Peyer's patch (tissue), 4 donors: ENCODE results near the gene CLASRP. TPM values are rescaled to one million over a fixed set of nuclear protein-coding genes. Genes with fewer than 3 reads are reported as not detected.

Experiments used
- DNase-seq, 3 donors: peaks; one replicate each; pipeline ENCODE4 v3.0.0-alpha.2; 2017 to 2019
- H3K27ac ChIP-seq, 4 donors: fragments of 200-600 bp; sonication (generic); one replicate each; pipeline ENCODE4 v1.5.1; 2016 to 2019
- H3K27me3 ChIP-seq, 2 donors: fragments of 200-600 bp; sonication (generic); one replicate each; pipeline ENCODE4 v1.5.1; 2019
- H3K36me3 ChIP-seq, 3 donors: fragments of 200-600 bp; sonication (generic); one replicate each; pipeline ENCODE4 v1.5.1; 2016 to 2019
- H3K4me1 ChIP-seq, 4 donors: fragments of 200-600 bp; sonication (generic); one replicate each; pipeline ENCODE4 v1.5.1; 2016 to 2019
- H3K4me3 ChIP-seq, 4 donors: fragments of 200-600 bp; sonication (generic); 1 replicate in 3 of 4; 2 replicates in 1 of 4; pipeline ENCODE4 v1.5.1; 2016 to 2019; ENCODE audit warnings: mild to moderate bottlenecking in 1 of 4
- H3K9me3 ChIP-seq, 4 donors: fragments of 200-600 bp; sonication (generic); one replicate each; pipeline ENCODE4 v1.5.1; 2016 to 2019; ENCODE audit warnings: mild to moderate bottlenecking in 1 of 4
- POLR2A ChIP-seq, 2 donors: fragments of 450-650 bp; IDR thresholded peaks; one replicate each; pipeline ENCODE4 v1.5.1; 2017; ENCODE audit warnings: antibody characterized with exemption in 2 of 2, mild to moderate bottlenecking in 2 of 2, moderate library complexity in 2 of 2
- total RNA-seq, 4 donors: library from RNA; depleted of rRNA; stranded (reverse); fragments of >200 nt; gene quantifications; one replicate each; pipeline ENCODE4 v1.1.0, GENCODE V29; 2016
- TF ChIP-seq, protein P1 (sequence below), 6 experiments: fragments of 450-650 bp in 4 of 6; fragments of 200-600 bp in 2 of 6; sonication (generic) in 1 of 6; IDR thresholded peaks; one replicate each; pipeline ENCODE4 v1.5.1; 2017 to 2019; ENCODE audit warnings: antibody characterized with exemption in 6 of 6, mild to moderate bottlenecking in 3 of 6, moderate library complexity in 1 of 6

Gene CLASRP
- total RNA-seq, 4 donors from 2014 or later: 94.2 to 310 (median 147) TPM

GRCh38 chr19:45047188-45047797 is 8.4 kb downstream of the CLASRP start:
- no peaks in the 10 kb centered on the region for H3K9me3 ChIP-seq
- H3K27me3 ChIP-seq: no peaks in the 10 kb centered on the region
- peak overlapping the region in 1 of 4 donors; percentile 69 for H3K27ac ChIP-seq
- peaks cover 0 to 47% (median 0%) of the 10 kb centered on the region in 3 donors for H3K36me3 ChIP-seq
- no peak for TF ChIP-seq POLR2A (IDR thresholded peaks at IDR 0.05)
- TF ChIP-seq, protein P1, sequence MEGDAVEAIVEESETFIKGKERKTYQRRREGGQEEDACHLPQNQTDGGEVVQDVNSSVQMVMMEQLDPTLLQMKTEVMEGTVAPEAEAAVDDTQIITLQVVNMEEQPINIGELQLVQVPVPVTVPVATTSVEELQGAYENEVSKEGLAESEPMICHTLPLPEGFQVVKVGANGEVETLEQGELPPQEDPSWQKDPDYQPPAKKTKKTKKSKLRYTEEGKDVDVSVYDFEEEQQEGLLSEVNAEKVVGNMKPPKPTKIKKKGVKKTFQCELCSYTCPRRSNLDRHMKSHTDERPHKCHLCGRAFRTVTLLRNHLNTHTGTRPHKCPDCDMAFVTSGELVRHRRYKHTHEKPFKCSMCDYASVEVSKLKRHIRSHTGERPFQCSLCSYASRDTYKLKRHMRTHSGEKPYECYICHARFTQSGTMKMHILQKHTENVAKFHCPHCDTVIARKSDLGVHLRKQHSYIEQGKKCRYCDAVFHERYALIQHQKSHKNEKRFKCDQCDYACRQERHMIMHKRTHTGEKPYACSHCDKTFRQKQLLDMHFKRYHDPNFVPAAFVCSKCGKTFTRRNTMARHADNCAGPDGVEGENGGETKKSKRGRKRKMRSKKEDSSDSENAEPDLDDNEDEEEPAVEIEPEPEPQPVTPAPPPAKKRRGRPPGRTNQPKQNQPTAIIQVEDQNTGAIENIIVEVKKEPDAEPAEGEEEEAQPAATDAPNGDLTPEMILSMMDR (IDR thresholded peaks at IDR 0.05): no peak
- no peak overlapping the region for H3K4me3 ChIP-seq
- peaks cover 0 to 42% (median 8%) of the 10 kb centered on the region in 4 donors for H3K4me1 ChIP-seq
- DNase-seq: no peak

- DNase-seq: no peak
- Histone ChIP-seq H3K9me3 (no peaks in the 10 kb centered on the region), H3K4me3 (no peak overlapping the region), H3K27me3 (no peaks in the 10 kb centered on the region), H3K27ac (peak overlapping the region in 1 of 4 donors; percentile 2), H3K36me3 (peaks cover 0 to 50% (median 0%) of the 10 kb centered on the region in 3 donors), H3K4me1 (peaks cover 0 to 40% (median 8%) of the 10 kb centered on the region in 4 donors)
- TF ChIP-seq, protein P1 (IDR thresholded peaks at IDR 0.05): no peak
Observed at GRCh38 chr19:45049073-45049736, 10.4 kb downstream of the CLASRP start.

- Histone ChIP-seq H3K27ac (peak overlapping the region in 1 of 4 donors; percentile 2), H3K4me3 (no peak overlapping the region), H3K36me3 (peaks cover 0 to 50% (median 0%) of the 10 kb centered on the region in 3 donors), H3K9me3 (no peaks in the 10 kb centered on the region), H3K4me1 (peaks cover 0 to 32% (median 8%) of the 10 kb centered on the region in 4 donors), H3K27me3 (no peaks in the 10 kb centered on the region)
- no peak for DNase-seq
- no peak for TF ChIP-seq POLR2A (IDR thresholded peaks at IDR 0.05)
- TF ChIP-seq, protein P1 (IDR thresholded peaks at IDR 0.05): no peak
Observed at GRCh38 chr19:45050036-45050435, 11.2 kb downstream of the CLASRP start.

DNA sequence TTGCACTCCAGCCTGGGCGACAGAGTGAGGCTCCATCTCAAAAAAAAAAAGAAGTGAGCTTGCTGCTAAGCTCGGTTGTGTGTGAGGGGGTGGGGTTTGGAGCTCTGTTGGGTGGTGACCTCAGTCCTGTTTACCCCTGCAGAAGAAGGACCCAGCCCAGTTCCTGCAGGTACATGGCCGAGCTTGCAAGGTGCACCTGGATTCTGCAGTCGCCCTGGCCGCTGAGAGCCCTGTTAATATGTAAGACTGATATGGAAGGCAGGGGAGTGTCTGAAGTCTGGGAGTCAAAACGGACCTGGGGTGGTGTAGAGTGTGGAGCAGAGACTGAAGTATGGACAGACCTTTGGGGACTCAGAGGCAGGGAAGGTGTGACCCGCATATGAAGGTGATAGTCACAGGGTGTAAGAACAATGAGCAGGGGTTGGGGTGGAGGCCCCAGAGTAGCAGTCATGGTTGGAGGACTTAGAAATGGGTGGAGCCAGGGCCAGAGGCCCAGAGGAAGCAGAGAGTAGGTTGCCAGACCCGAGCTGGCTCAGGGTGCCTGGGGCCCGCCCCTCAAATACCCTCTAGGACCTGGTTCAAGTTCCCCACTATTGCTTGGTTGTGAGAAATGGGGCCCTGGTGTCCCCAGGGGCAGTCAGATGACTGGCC is 13.2 kb downstream of the CLASRP start:
- Histone ChIP-seq H3K27me3 (no peaks in the 10 kb centered on the region), H3K4me3 (no peak overlapping the region), H3K27ac (peak overlapping the region; percentile 13 to 62 (median 48)), H3K4me1 (peaks cover 0 to 12% (median 2%) of the 10 kb centered on the region in 4 donors), H3K9me3 (no peaks in the 10 kb centered on the region), H3K36me3 (peaks cover 0 to 55% (median 0%) of the 10 kb centered on the region in 3 donors)
- no peak for TF ChIP-seq POLR2A (IDR thresholded peaks at IDR 0.05)
- TF ChIP-seq, protein P1 (IDR thresholded peaks at IDR 0.05): no peak
- DNase-seq: peak; percentile 59 to 79 (median 66)

DNA sequence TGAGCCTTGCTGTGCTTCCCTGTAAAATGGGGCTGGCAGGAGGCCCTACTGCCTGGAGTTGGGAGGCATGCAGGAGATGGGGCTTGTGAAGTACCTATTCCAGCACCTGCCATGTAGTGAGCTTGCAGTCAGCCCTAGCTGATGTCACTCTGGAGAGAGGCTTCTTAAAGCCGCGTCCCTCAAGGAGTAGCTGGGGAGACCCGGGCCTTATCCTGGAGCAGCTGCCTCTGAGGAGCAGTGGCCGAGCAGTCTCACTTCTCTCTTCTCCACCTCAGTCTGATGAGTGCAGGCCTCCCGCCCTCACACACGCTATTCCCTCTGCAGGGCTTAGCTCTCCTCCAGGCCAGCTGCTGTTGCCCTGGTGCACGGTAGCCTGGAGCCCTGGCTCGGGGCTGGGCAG is 18.0 kb downstream of the CLASRP start:
- Histone ChIP-seq H3K9me3 (no peaks in the 10 kb centered on the region), H3K36me3 (peaks cover 0 to 99% (median 4%) of the 10 kb centered on the region in 3 donors), H3K4me1 (peaks cover 0 to 4% (median 0%) of the 10 kb centered on the region in 4 donors), H3K27me3 (no peaks in the 10 kb centered on the region), H3K27ac (peak overlapping the region in 1 of 4 donors; percentile 14), H3K4me3 (no peak overlapping the region)
- no peak for DNase-seq
- TF ChIP-seq, protein P1 (IDR thresholded peaks at IDR 0.05): no peak
- no peak for TF ChIP-seq POLR2A (IDR thresholded peaks at IDR 0.05)
